ENCODE data around the gene TMA7. TPM values are rescaled to one million over a fixed set of nuclear protein-coding genes. Genes with fewer than 3 reads are reported as not detected.

Gene TMA7
- total RNA-seq = 100 to 1,000 TPM; 270 to 343 (median 333) TPM

- intact Hi-C loops (cut with DNase I; ENCODE audit: low total_unique reads) = no loop called here
- H3K9me3 ChIP-seq = no peaks in the 10 kb centered on the region
- H3K27me3 ChIP-seq = no peaks in the 10 kb centered on the region
- DNase-seq (ENCODE audit: low spot score in 2 of 2) = peak; percentile 99 to 100
- H3K27ac ChIP-seq = peak within 1 kb of the TSS; percentile 94
- no peaks in the 10 kb centered on the region for H3K36me3 ChIP-seq
- peak within 1 kb of the TSS; percentile 72 to 92 (median 75) for H3K4me3 ChIP-seq
- TF ChIP-seq POLR2A (IDR thresholded peaks at IDR 0.05) (peak; percentile 93), CTCF (IDR thresholded peaks at IDR 0.05) (no peak), POLR2AphosphoS5 (IDR thresholded peaks at IDR 0.05) (peak; percentile 93 to 99 (median 97))
- peaks cover 4 to 9% of the 10 kb centered on the region in 2 donors for H3K4me1 ChIP-seq
Measured at GRCh38 chr3:48439820-48440589, at the start of gene TMA7, which contains the start of gene CCDC51. Gene TMA7 (plus strand): TSS chr3:48440257. CDS start chr3:48440297, 40 bp downstream. Gene CCDC51 (minus strand): TSS chr3:48440119. CDS start chr3:48435128, 4,991 bp downstream.

- Histone ChIP-seq H3K27me3 (no peaks in the 10 kb centered on the region), H3K36me3 (no peaks in the 10 kb centered on the region), H3K27ac (no peak overlapping the region), H3K4me1 (no peaks in the 10 kb centered on the region), H3K9me3 (no peaks in the 10 kb centered on the region), H3K4me3 (no peak overlapping the region)
- DNase-seq (ENCODE audit: low spot score in 2 of 2) = no peak
- intact Hi-C loops (cut with DNase I; ENCODE audit: low total_unique reads) = no loop called here
- no peak for TF ChIP-seq POLR2AphosphoS5 (IDR thresholded peaks at IDR 0.05)
- no peak for TF ChIP-seq CTCF (IDR thresholded peaks at IDR 0.05)
- no peak for TF ChIP-seq POLR2A (IDR thresholded peaks at IDR 0.05)
Measured at GRCh38 chr3:48394391-48394790, 45.7 kb upstream of the TMA7 start.

GRCh38 chr3:48395714-48396113 lies 44.3 kb upstream of the TMA7 start:
- no peak for DNase-seq (ENCODE audit: low spot score in 2 of 2)
- H3K9me3 ChIP-seq = no peaks in the 10 kb centered on the region
- no peaks in the 10 kb centered on the region for H3K36me3 ChIP-seq
- no peak overlapping the region for H3K27ac ChIP-seq
- H3K4me3 ChIP-seq = no peak overlapping the region
- no peaks in the 10 kb centered on the region for H3K27me3 ChIP-seq
- intact Hi-C loops (cut with DNase I; ENCODE audit: low total_unique reads) = no loop called here
- TF ChIP-seq POLR2A (IDR thresholded peaks at IDR 0.05) (no peak), POLR2AphosphoS5 (IDR thresholded peaks at IDR 0.05) (no peak), CTCF (IDR thresholded peaks at IDR 0.05) (no peak)
- no peaks in the 10 kb centered on the region for H3K4me1 ChIP-seq

GRCh38 chr3:48397767-48398681 lies 42.0 kb upstream of the TMA7 start:
- no peaks in the 10 kb centered on the region for H3K27me3 ChIP-seq
- intact Hi-C loops (cut with DNase I; ENCODE audit: low total_unique reads) = no loop called here
- no peak for TF ChIP-seq POLR2A (IDR thresholded peaks at IDR 0.05)
- no peak for TF ChIP-seq POLR2AphosphoS5 (IDR thresholded peaks at IDR 0.05)
- TF ChIP-seq CTCF (IDR thresholded peaks at IDR 0.05) = no peak
- H3K36me3 ChIP-seq = no peaks in the 10 kb centered on the region
- H3K9me3 ChIP-seq = no peaks in the 10 kb centered on the region
- H3K4me3 ChIP-seq = no peak overlapping the region
- DNase-seq (ENCODE audit: low spot score in 2 of 2) = no peak
- H3K27ac ChIP-seq = no peak overlapping the region
- H3K4me1 ChIP-seq = peaks cover 4 to 17% of the 10 kb centered on the region in 2 donors

All from breast epithelium (tissue), 4 donors.